Measurements from ENCODE around the gene CHD9NB. TPM values are rescaled to one million over a fixed set of nuclear protein-coding genes. Genes with fewer than 3 reads are reported as not detected.
"Not testable (repeated sequence)": the region's sequence is repeated elsewhere in the genome, so short reads cannot be mapped to it uniquely, and the experiment has no call there.

Gene CHD9NB
- total RNA-seq, 1 experiment from 2014 or later = 2.6 TPM

DNA sequence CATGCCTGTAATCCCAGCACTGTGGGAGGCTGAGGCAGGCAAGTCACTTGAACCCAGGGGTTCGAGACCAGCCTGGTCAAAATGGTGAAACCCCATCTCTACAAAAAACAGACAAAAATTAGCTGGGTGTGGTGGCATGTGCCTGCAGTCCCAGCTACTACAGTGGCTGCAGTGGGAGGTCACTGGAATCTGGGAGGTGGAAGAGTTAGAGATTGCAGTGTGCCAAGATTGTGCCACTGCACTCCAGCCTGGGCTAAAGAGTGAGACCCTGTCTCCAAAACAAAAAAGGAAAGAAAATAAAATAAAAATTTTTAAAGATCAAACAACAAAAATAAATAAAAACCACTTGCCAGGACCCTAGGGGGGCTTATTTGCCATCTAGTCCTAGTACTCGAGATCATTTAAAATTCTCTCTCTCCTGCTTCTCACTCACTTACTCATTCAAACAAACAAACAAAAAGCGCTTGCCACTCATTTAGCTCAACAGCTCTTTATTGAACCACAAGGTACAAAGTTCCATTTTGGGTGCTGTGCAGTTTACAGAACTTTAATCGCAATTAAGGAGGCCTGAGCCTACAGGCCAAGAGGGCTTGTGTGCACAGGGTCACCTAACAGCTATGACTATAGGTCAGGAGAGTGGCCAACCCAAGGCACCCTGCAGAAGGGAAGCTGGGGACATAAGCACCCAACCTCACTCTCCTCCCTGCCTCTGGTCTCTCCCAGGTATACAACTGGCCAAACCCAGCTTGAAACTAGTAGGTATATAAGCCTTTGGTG lies 4.4 kb downstream of the CHD9NB start:
- Histone ChIP-seq H3K4me3 (no peak overlapping the region), H3K9me3 (no peaks in the 10 kb centered on the region), H3K27me3 (peaks cover 15% of the 10 kb centered on the region), H3K36me3 (no peaks in the 10 kb centered on the region)
- no peak for DNase-seq

DNA sequence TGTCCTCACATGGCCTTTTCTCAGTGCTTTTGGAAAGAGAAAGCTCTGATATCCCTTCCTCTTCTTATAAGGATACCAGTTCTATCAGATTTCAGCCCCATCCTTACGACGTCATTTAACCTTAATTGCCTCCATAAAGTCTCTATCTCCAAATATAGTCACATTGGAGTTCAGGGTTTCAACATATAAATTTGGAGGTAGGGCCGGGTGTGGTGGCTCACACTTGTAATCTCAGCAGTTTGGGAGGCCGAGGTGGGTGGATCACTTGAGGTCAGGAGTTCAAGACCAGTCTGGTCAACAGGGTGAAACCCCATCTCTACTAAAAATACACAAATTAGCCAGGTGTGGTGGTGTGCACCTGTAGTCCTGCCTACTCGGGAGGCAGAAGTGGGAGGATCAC lies 5.2 kb downstream of the CHD9NB start:
- DNase-seq, H3K4me3 ChIP-seq, H3K9me3 ChIP-seq, H3K36me3 ChIP-seq: not testable (repeated sequence)
- H3K27me3 ChIP-seq = peaks cover 17% of the 10 kb centered on the region

GRCh38 chr16:53045341-53046220 lies 7.1 kb downstream of the CHD9NB start:
- Histone ChIP-seq H3K27me3 (peaks cover 17% of the 10 kb centered on the region), H3K9me3 (no peaks in the 10 kb centered on the region), H3K4me3 (no peak overlapping the region), H3K36me3 (no peaks in the 10 kb centered on the region)
- DNase-seq = no peak

- Histone ChIP-seq H3K4me3 (no peak overlapping the region), H3K27me3 (peaks cover 17% of the 10 kb centered on the region), H3K9me3 (no peaks in the 10 kb centered on the region), H3K36me3 (no peaks in the 10 kb centered on the region)
- DNase-seq = peak; percentile 18
Measured at GRCh38 chr16:53043986-53044601, 8.6 kb downstream of the CHD9NB start.

DNA sequence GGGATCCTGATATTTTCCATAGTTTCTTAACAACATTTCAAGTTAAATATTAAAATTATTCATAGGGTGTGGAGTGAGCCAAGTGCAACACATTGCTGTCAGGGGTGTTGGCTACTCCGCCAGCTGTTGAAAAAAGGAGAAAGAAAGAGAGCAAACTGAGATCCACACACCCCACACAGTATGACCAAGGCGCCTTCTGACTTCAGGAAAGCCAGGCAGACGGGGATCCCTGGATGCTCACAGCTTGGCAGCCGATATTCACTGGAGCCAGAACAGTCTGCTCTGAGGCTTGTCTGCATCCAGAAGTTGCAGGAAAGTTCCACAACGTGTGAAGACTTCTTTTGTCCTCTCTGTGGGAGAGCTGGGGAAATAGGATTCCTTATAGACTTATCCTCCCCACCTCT lies 9.3 kb downstream of the CHD9NB start:
- Histone ChIP-seq H3K4me3 (no peak overlapping the region), H3K27me3 (peaks cover 17% of the 10 kb centered on the region), H3K36me3 (no peaks in the 10 kb centered on the region), H3K9me3 (no peaks in the 10 kb centered on the region)
- DNase-seq = no peak

GRCh38 chr16:53042235-53042701 lies 10.4 kb downstream of the CHD9NB start:
- H3K4me3 ChIP-seq = no peak overlapping the region
- H3K9me3 ChIP-seq = no peaks in the 10 kb centered on the region
- H3K27me3 ChIP-seq = peaks cover 17% of the 10 kb centered on the region
- H3K36me3 ChIP-seq = no peaks in the 10 kb centered on the region
- DNase-seq = no peak

DNA sequence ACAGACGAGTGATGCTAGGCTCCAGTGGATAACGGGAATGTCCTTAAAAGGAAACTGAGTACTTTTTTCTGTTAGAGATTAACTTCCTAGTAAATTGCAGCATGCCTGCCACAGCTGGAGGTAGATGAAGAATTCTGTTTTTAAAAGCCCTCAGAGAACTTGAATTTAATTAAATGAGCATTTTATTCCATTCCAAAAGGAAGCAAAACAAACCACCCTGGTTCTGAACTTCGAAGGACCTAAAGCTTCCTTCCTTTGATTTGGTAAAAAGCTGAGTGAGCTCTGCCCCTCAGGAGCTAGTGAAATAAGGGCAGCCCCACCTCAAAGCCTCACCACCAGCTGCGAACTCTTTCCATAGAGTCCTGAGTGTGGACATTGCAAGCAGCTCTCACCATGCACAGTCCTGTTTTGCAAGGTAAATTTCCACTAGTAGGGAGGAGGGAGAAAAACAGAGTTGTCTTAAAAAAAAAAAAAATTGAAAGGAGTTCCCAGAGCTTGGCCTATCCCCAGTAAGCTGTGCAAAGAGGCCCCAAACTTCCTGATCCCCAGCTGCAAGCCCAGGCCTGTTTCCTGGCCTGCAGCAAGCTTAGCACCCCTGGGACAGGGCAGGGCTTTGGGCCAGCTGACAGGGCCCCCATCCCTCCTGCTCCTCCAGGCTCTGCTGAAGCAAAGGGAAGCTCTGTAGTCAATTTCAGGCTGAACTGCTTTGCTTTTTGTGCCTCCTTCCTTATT lies 11.2 kb downstream of the CHD9NB start:
- H3K4me3 ChIP-seq = no peak overlapping the region
- H3K36me3 ChIP-seq = no peaks in the 10 kb centered on the region
- DNase-seq = no peak
- H3K27me3 ChIP-seq = peaks cover 17% of the 10 kb centered on the region
- H3K9me3 ChIP-seq = no peaks in the 10 kb centered on the region

DNA sequence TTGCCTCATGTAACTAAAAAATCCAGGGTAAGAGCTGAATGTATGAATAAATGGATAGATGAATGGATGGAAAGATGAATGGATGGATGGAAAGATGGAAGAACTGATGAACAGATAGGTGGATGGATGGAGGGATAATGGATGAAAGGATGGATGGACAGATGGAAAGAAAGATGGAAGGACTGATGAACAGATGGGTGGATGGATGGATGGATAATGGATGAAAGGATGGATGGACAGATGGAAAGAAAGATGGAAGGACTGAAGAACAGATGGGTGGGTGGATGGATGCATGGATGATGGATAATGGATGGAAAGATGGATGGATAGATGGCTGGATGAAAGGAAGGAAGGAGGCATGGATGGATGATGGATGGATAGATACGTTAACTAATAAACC lies 11.9 kb downstream of the CHD9NB start:
- no peaks in the 10 kb centered on the region for H3K9me3 ChIP-seq
- peaks cover 17% of the 10 kb centered on the region for H3K27me3 ChIP-seq
- no peak overlapping the region for H3K4me3 ChIP-seq
- DNase-seq = no peak
- H3K36me3 ChIP-seq = no peaks in the 10 kb centered on the region

GRCh38 chr16:53036711-53037110 lies 16.0 kb downstream of the CHD9NB start:
- not testable (repeated sequence) for H3K36me3 ChIP-seq, H3K9me3 ChIP-seq, H3K4me3 ChIP-seq, H3K27me3 ChIP-seq, DNase-seq

GRCh38 chr16:53036066-53036465 lies 16.6 kb downstream of the CHD9NB start:
- H3K4me3 ChIP-seq = no peak overlapping the region
- no peaks in the 10 kb centered on the region for H3K36me3 ChIP-seq
- H3K9me3 ChIP-seq = peaks cover 4% of the 10 kb centered on the region; the same call in 1 of the 2 replicates
- 0 out of 2 replicates have a peak, but pooled peaks cover 4% of the 10 kb centered on the region for H3K27me3 ChIP-seq
- no peak for DNase-seq

DNA sequence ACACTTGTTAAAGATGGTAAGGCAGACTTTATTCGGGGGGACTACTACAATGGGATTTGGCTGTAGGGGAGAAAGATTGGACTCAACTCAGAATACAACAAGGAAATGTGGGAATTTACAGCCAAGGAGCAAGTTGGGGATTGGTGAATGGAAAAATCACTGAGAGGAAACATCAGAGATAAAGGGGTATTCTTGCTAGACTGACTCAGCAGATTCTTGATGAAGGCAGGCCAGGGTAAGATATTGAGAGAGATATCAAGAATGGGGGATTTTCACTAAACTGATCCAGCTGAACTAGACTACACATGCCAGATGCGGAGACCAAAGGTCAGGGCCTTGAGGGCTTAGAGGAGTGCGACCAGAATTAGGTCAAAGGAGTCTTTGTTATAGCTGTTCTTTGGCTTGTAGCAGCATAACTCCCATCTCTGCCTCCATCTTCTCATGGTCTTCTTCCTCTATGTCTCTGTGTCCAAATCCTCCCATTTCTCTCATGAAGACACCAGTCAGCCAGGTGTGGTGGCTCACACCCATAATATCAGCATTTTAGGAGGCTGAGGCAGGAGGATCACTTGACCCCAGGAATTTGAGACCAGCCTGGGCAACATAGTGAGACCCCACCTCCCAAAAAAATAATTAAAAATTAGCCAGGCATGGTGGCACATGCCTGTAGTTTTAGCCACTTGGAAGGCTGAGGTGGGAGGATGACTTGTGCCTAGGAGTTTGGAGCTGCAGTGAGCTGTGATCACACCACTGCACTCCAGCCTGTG lies 17.3 kb downstream of the CHD9NB start:
- no peaks in the 10 kb centered on the region for H3K36me3 ChIP-seq
- no peak overlapping the region for H3K4me3 ChIP-seq
- peaks cover 6% of the 10 kb centered on the region; the same call in 1 of the 2 replicates for H3K27me3 ChIP-seq
- no peak for DNase-seq
- peaks cover 4% of the 10 kb centered on the region; the same call in 1 of the 2 replicates for H3K9me3 ChIP-seq

DNA sequence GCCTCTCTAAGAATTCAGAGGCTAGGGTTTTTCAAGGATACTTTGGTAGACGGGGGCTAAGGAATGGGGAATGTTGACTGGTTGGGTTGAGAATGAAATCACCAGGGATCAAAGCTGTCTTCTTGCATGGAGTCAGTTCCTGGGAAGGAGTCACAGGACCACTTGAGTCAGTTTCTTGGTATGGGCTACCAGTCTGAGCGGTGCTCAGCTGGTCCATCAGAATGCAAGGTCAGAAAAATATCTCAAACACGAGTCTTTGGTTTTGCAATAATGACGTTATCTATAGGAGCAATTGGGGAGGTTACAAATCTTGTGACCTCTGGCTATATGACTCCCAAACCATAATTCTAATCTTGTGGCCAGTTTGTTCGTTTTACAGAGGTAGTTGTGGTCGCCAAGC lies 18.4 kb downstream of the CHD9NB start:
- no peak for DNase-seq
- H3K9me3 ChIP-seq = peaks cover 4% of the 10 kb centered on the region; the same call in 1 of the 2 replicates
- no peak overlapping the region for H3K4me3 ChIP-seq
- peaks cover 6% of the 10 kb centered on the region; the same call in 1 of the 2 replicates for H3K27me3 ChIP-seq
- no peaks in the 10 kb centered on the region for H3K36me3 ChIP-seq

- DNase-seq = no peak
- Histone ChIP-seq H3K9me3 (peaks cover 4% of the 10 kb centered on the region; the same call in 1 of the 2 replicates), H3K4me3 (no peak overlapping the region), H3K27me3 (peaks cover 6% of the 10 kb centered on the region; the same call in 1 of the 2 replicates), H3K36me3 (no peaks in the 10 kb centered on the region)
Measured at GRCh38 chr16:53031323-53031942, 21.3 kb downstream of the CHD9NB start.

DNA sequence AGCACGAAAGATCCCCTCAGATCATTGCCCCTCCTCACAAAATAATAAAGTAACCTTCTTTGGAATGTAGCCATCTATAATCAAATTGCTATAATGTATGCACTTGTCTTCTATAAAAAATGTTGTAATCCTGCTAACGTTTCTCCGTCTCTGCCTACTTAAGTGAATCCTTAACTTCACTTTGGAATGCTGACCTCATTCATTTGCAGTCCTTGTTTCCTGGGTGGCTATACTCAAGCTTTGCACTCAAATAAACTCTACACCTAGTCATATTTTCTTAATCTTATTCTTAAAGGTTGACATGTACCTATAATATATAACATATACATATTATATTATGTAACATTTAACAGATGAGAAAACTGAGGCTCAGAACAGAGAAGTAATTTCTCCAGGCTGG lies 22.7 kb downstream of the CHD9NB start:
- DNase-seq = no peak
- Histone ChIP-seq H3K27me3 (peaks cover 6% of the 10 kb centered on the region; the same call in 1 of the 2 replicates), H3K36me3 (no peaks in the 10 kb centered on the region), H3K9me3 (peaks cover 4% of the 10 kb centered on the region; the same call in 1 of the 2 replicates), H3K4me3 (no peak overlapping the region)

- no peaks in the 10 kb centered on the region for H3K27me3 ChIP-seq
- H3K4me3 ChIP-seq = no peak overlapping the region
- DNase-seq = no peak
- H3K36me3 ChIP-seq = no peaks in the 10 kb centered on the region
- no peaks in the 10 kb centered on the region for H3K9me3 ChIP-seq
Measured at GRCh38 chr16:53024045-53024444, 28.7 kb downstream of the CHD9NB start.
